K562 treated with DMSO at 1 percent for 24 hours (cell line): ENCODE data around the gene SRSF1. TPM values are rescaled to one million over a fixed set of nuclear protein-coding genes. Genes with fewer than 3 reads are reported as not detected.

Experiments
- total RNA-seq: library from RNA; unstranded; fragments of 300-600 nt; gene quantifications from 2 replicates; pipeline ENCODE4 v1.2.3, GENCODE V29; 2022; ENCODE audit warnings: low read depth; ENCODE audit not compliant: insufficient read depth

The SRSF1 gene
- total RNA-seq: 125 and 130 TPM in 2 replicates

GRCh38 chr17:58006924-58007780 lies at the start of gene SRSF1:
SRSF1 (minus strand) TSS chr17:58007246; CDS start chr17:58007137, 109 bp downstream.

GRCh38 chr17:57987581-57988300 lies 19.3 kb downstream of the SRSF1 start, which contains the start of gene VEZF1:
VEZF1 (minus strand) TSS chr17:57988254; CDS start chr17:57988111, 143 bp downstream.

GRCh38 chr17:57955183-57955931 lies 51.7 kb downstream of the SRSF1 start, which contains the start of gene CUEDC1:
CUEDC1 (minus strand) TSS chr17:57955412; CDS start chr17:57885564, 69,848 bp downstream.

Other genes starting within 250 kb of the SRSF1 start
- 48.3 and 59.7 TPM in 2 replicates for gene MRPS23, start 157.2 kb downstream of the SRSF1 start, total RNA-seq
- gene CUEDC1, start 51.8 kb downstream of the SRSF1 start, total RNA-seq: 4.6 and 6.8 TPM in 2 replicates
- gene VEZF1, start 19.0 kb downstream of the SRSF1 start, total RNA-seq: 22.4 and 24.7 TPM in 2 replicates
- 18.2 and 22.0 TPM in 2 replicates for gene DYNLL2, start 76.2 kb upstream of the SRSF1 start, total RNA-seq
- not detected in 2 replicates for gene OR4D1, start 141.1 kb upstream of the SRSF1 start, total RNA-seq
- not detected in 2 replicates for gene OR4D2, start 159.7 kb upstream of the SRSF1 start, total RNA-seq
- 0.24 and 0.60 TPM in 2 replicates for gene EPX, start 185.5 kb upstream of the SRSF1 start, total RNA-seq
- 23.0 and 25.9 TPM in 2 replicates for gene MKS1, start 212.0 kb upstream of the SRSF1 start, total RNA-seq
- 0.90 and 0.97 TPM in 2 replicates for gene LPO, start 231.3 kb upstream of the SRSF1 start, total RNA-seq